Measurements from ENCODE around the gene ORM2.
"Not testable (repeated sequence)": the region's sequence is repeated elsewhere in the genome, so short reads cannot be mapped to it uniquely, and the experiment has no call there.

Gene ORM2

GRCh38 chr9:114330636-114331035 lies 967 bp downstream of the ORM2 start:
- H3K4me3 ChIP-seq (ENCODE audit: low read length) = no peak overlapping the region
- H3K79me2 ChIP-seq (ENCODE audit: low read length) = no peaks in the 10 kb centered on the region
- no peak overlapping the region for H2AFZ ChIP-seq (ENCODE audit: low read depth, low read length)
- H3K9ac ChIP-seq (ENCODE audit: low read length) = no peak overlapping the region
- no peak overlapping the region for H3K4me2 ChIP-seq (ENCODE audit: low read length)
- TF ChIP-seq EZH2phosphoT487 (IDR thresholded peaks at IDR 0.05; ENCODE audit: low read depth) = no peak
- no peak for TF ChIP-seq CTCF (IDR thresholded peaks at IDR 0.05; ENCODE audit: low read depth, low read length)
- no peak overlapping the region for H3K27ac ChIP-seq (ENCODE audit: low read length)
- H3K36me3 ChIP-seq (replicated peaks; ENCODE audit: low read depth, low read length) = peaks cover 12% of the 10 kb centered on the region
- 0 out of 2 replicates have a peak, but pooled peaks cover 4% of the 10 kb centered on the region for H3K27me3 ChIP-seq (ENCODE audit: low read depth, low read length)
- H3K9me3 ChIP-seq (ENCODE audit: insufficient read depth, low read length) = no peaks in the 10 kb centered on the region
- H3K4me1 ChIP-seq (ENCODE audit: low read length) = peaks cover 5% of the 10 kb centered on the region; the same call in 1 of the 2 replicates
- H4K20me1 ChIP-seq (ENCODE audit: insufficient read depth, low read length) = no peaks in the 10 kb centered on the region

DNA sequence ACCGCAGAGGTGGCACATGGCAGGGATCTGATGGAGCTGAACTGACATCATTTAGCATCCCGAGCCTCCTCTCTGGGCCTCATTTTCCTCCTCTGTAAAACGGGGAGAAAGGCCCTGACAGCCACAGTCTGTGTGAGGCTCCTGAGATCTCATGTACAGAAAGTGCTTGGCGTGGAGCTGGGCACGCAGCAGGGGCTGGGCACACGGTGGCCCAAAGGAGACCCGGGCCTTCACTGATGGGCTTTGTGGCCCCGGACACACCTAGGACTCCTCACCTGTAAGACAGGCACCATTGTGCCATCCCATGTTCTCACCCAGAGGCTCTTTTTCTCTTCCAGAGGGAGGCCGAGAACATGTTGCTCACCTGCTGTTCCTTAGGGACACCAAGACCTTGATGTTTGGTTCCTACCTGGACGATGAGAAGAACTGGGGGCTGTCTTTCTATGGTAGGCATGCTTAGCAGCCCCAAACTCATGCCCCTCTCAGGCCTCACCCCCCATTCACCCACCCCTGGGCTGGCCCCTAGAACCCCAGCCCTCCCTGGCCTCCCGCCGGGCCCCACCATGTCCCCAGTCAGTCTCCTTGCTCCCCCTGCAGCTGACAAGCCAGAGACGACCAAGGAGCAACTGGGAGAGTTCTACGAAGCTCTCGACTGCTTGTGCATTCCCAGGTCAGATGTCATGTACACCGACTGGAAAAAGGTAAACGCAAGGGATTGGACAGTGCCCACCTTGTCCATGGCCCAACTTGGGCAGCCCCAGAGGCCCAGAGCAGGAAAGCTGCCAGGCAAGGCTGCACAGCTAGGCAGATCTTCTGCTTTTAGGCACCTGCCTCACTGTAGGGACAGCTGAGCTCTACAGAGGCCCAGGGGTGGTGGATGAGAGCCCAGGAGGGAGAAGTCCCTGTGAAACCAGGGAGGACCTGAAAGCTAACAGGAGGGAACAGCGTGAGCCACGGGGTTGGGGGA lies 1.8 kb downstream of the ORM2 start:
- peaks cover 21% of the 10 kb centered on the region for H3K36me3 ChIP-seq (replicated peaks; ENCODE audit: low read depth, low read length)
- not testable (repeated sequence) for H3K9me3 ChIP-seq (ENCODE audit: insufficient read depth, low read length); H3K27ac ChIP-seq (ENCODE audit: low read length); H4K20me1 ChIP-seq (ENCODE audit: insufficient read depth, low read length); H3K9ac ChIP-seq (ENCODE audit: low read length); H3K79me2 ChIP-seq (ENCODE audit: low read length); H2AFZ ChIP-seq (ENCODE audit: low read depth, low read length); H3K4me2 ChIP-seq (ENCODE audit: low read length); H3K4me1 ChIP-seq (ENCODE audit: low read length); H3K4me3 ChIP-seq (ENCODE audit: low read length); H3K27me3 ChIP-seq (ENCODE audit: low read depth, low read length)

DNA sequence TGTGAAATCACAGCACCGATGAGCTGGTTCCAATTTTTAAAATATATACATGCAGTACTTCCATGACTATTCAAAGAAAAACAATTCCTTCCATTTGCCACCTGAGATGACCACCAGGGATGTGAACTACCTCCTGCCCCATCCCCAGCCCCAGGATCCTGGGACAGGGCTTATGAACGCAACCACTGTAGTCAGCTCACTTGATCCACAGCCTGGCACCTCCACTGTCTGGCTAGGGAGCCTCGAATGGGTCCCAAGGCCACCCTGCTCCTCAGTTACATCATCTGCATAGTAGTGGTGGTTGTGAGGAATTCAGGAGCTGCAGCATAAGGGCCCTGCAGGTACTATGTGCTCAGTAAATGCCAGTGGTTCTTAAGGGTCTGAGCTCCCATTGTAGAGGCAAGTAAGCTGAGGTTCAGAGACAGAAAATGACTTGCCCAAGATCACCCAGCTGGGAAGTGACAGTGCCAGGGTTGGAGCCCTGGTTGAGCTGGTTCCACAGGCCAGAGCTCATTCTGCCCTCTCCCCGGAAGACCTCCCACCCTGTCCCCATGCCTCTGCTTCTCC lies 2.9 kb downstream of the ORM2 start:
- not testable (repeated sequence) for H3K27ac ChIP-seq (ENCODE audit: low read length); H3K4me1 ChIP-seq (ENCODE audit: low read length); H3K9me3 ChIP-seq (ENCODE audit: insufficient read depth, low read length)

DNA sequence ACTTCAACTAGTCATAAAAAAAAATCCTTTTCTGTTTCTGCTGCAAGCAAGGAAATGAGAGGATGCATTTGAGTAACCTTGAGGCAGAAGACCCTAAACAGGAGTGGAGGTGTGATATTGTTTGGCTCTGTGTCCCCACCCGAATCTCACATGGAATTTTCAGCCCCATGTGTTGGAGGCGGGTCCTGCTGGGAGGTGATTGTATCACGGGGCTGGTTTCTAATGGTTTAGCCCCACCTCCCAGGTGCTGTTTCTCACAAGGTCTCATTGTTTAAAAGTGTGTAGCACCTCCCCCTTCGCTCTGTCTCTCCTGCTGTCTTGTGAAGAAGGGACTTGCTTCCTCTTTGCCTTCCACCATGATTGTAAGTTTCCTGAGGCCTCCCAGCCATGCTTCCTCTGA lies 4.0 kb downstream of the ORM2 start:
- H3K27me3 ChIP-seq (ENCODE audit: low read depth, low read length); H3K4me3 ChIP-seq (ENCODE audit: low read length); H2AFZ ChIP-seq (ENCODE audit: low read depth, low read length); H3K4me1 ChIP-seq (ENCODE audit: low read length); H3K27ac ChIP-seq (ENCODE audit: low read length); H3K79me2 ChIP-seq (ENCODE audit: low read length); H3K9ac ChIP-seq (ENCODE audit: low read length); H4K20me1 ChIP-seq (ENCODE audit: insufficient read depth, low read length); H3K9me3 ChIP-seq (ENCODE audit: insufficient read depth, low read length); H3K4me2 ChIP-seq (ENCODE audit: low read length): not testable (repeated sequence)
- peaks cover 39% of the 10 kb centered on the region for H3K36me3 ChIP-seq (replicated peaks; ENCODE audit: low read depth, low read length)

More for the DNA sequence above, 2.9 kb downstream of the ORM2 start:
- peaks cover 29% of the 10 kb centered on the region for H3K36me3 ChIP-seq (replicated peaks; ENCODE audit: low read depth, low read length)
- H3K27me3 ChIP-seq (ENCODE audit: low read depth, low read length); H3K79me2 ChIP-seq (ENCODE audit: low read length); H2AFZ ChIP-seq (ENCODE audit: low read depth, low read length); H3K4me3 ChIP-seq (ENCODE audit: low read length); H3K9ac ChIP-seq (ENCODE audit: low read length); H3K4me2 ChIP-seq (ENCODE audit: low read length); H4K20me1 ChIP-seq (ENCODE audit: insufficient read depth, low read length): not testable (repeated sequence)

DNA sequence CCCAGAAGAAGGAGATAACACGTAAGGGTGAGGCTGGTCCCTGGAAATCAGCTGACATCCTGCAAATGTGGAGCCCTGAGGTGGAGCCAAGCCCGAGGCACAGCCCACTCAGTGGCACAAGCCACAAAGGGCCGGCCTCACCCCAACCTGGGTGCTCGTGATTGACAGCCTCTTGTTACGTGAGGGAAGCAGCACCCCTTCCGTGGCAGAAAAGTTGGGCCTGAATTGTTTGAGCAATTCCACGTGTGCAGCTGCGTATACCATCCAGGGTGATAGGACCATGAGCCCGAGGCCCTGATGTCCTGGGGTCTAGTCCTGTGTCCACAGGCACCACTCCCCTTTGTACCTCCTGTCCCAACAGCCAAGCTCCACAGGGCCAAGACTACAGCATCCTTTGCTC lies 4.8 kb downstream of the ORM2 start:
- H2AFZ ChIP-seq (ENCODE audit: low read depth, low read length) = no peak overlapping the region
- no peaks in the 10 kb centered on the region for H3K79me2 ChIP-seq (ENCODE audit: low read length)
- H3K27me3 ChIP-seq (ENCODE audit: low read depth, low read length) = no peaks in the 10 kb centered on the region
- H3K9me3 ChIP-seq (ENCODE audit: insufficient read depth, low read length) = no peaks in the 10 kb centered on the region
- no peak overlapping the region for H3K4me2 ChIP-seq (ENCODE audit: low read length)
- H3K4me1 ChIP-seq (ENCODE audit: low read length) = peaks cover 8% of the 10 kb centered on the region
- no peak overlapping the region for H3K27ac ChIP-seq (ENCODE audit: low read length)
- peaks cover 46% of the 10 kb centered on the region for H3K36me3 ChIP-seq (replicated peaks; ENCODE audit: low read depth, low read length)
- peaks cover 7% of the 10 kb centered on the region; the same call in 1 of the 2 replicates for H4K20me1 ChIP-seq (ENCODE audit: insufficient read depth, low read length)
- H3K9ac ChIP-seq (ENCODE audit: low read length) = no peak overlapping the region
- TF ChIP-seq EZH2phosphoT487 (IDR thresholded peaks at IDR 0.05; ENCODE audit: low read depth) (no peak), CTCF (IDR thresholded peaks at IDR 0.05; ENCODE audit: low read depth, low read length) (no peak)
- no peak overlapping the region for H3K4me3 ChIP-seq (ENCODE audit: low read length)

All from OCI-LY3 (cell line).